Kidney (tissue), 14 donors: Measurements from ENCODE around the gene LRRC55. TPM values are rescaled to one million over a fixed set of nuclear protein-coding genes. Genes with fewer than 3 reads are reported as not detected.

Experiments used
- DNase-seq, 5 donors: peaks; one replicate each; pipeline ENCODE4 v3.0.0-alpha.2; 2013 to 2020
- FAIRE-seq: peaks from 2 replicates; lab custom pipeline; 2012; peaks lifted over from hg19 to GRCh38; lab: Jason Lieb, UNC
- H3K27ac ChIP-seq, 2 donors: one replicate each; pipeline ENCODE4 v1.7.0; 2013; ENCODE audit warnings: low read depth in 2 of 2, low read length in 2 of 2, inconsistent platforms in 1 of 2
- H3K27me3 ChIP-seq: one replicate; pipeline ENCODE4 v1.7.1; 2013; ENCODE audit warnings: low read length, inconsistent platforms; ENCODE audit not compliant: control insufficient read depth, insufficient read depth
- H3K36me3 ChIP-seq, 3 donors: one replicate each; pipeline versions ENCODE4 v1.7.0 to v1.7.1; 2013; ENCODE audit warnings: low read length in 3 of 3, control low read depth in 1 of 3, inconsistent platforms in 1 of 3; ENCODE audit not compliant: insufficient read depth in 3 of 3, control insufficient read depth in 2 of 3
- H3K4me1 ChIP-seq, 3 donors: one replicate each; pipeline versions ENCODE4 v1.7.0 to v1.7.1; 2013; ENCODE audit warnings: low read length in 3 of 3, inconsistent platforms in 1 of 3, low read depth in 1 of 3; ENCODE audit not compliant: control insufficient read depth in 2 of 3, insufficient read depth in 2 of 3
- H3K4me3 ChIP-seq, 3 donors: one replicate each; pipeline versions ENCODE4 v1.7.0 to v1.8.1; 2013; ENCODE audit warnings: low read length in 3 of 3, control low read depth in 1 of 3, inconsistent platforms in 1 of 3
- H3K9ac ChIP-seq, 3 donors: one replicate each; pipeline versions ENCODE4 v1.7.0 to v1.7.1; 2013; ENCODE audit warnings: low read length in 3 of 3, control low read depth in 1 of 3, inconsistent platforms in 1 of 3
- H3K9me3 ChIP-seq, 3 donors: one replicate each; pipeline versions ENCODE4 v1.7.0 to v1.7.1; 2013; ENCODE audit warnings: low read length in 3 of 3, control low read depth in 1 of 3, inconsistent platforms in 1 of 3; ENCODE audit not compliant: control insufficient read depth in 2 of 3, insufficient read depth in 1 of 3
- CTCF ChIP-seq: IDR thresholded peaks from 3 replicates; pipeline ENCODE4 v1.5.1; 2012; ENCODE audit warnings: mild to moderate bottlenecking, moderate library complexity, borderline replicate concordance; ENCODE audit not compliant: insufficient read depth; ENCODE audit errors: extremely low read depth
- intact Hi-C: fragments of 100-400 bp; cut with DNase I; formaldehyde crosslinking; loops from one replicate; pipeline ENCODE4 v1.11.1; 2022
- polyA plus RNA-seq: library from polyadenylated mRNA; stranded (reverse); fragments of 350-450 nt; fragmentation: Illumina TruSeq; extraction: RNeasy Lipid Tissue Mini Kit (QIAGEN cat#74804); gene quantifications from one replicate; pipeline ENCODE4 v1.2.3, GENCODE V29; 2014; ENCODE audit warnings: low read depth, low replicate concordance; ENCODE audit not compliant: insufficient read depth
- total RNA-seq: library from RNA; stranded (reverse); fragmentation: NEBNext Ultra II Directional; extraction: Animal tissue kit (Norgen Biotek cat#: 25700); gene quantifications from one replicate; pipeline ENCODE4 v1.2.1, GENCODE V29; 2021
- donor health status: control.
- donor health status: control.
- donor health status: control.
- donor health status: control.
- donor health status: control.
- donor health status: DM: yes; HTN: yes; CAD: no.
- donor health status: Normal renal cell carcinoma (clear cell type).

The LRRC55 gene
- total and polyA plus RNA-seq, 2 donors from 2014 or later: 0.09 TPM; not detected in 1

- DNase-seq (peak in 1 of 5 donors; percentile 4), FAIRE-seq (no peak)
- Histone ChIP-seq H3K36me3 (no peaks in the 10 kb centered on the region), H3K9me3 (no peaks in the 10 kb centered on the region), H3K4me3 (no peak overlapping the region), H3K4me1 (no peaks in the 10 kb centered on the region), H3K9ac (no peak overlapping the region), H3K27me3 (no peaks in the 10 kb centered on the region), H3K27ac (no peak overlapping the region)
- intact Hi-C loops: no loop called here
- TF ChIP-seq CTCF: no peak
These were observed 20.4 kb upstream of the LRRC55 start for GRCh38 chr11:57161351-57161750.

- Histone ChIP-seq H3K36me3 (no peaks in the 10 kb centered on the region), H3K4me1 (no peaks in the 10 kb centered on the region), H3K9ac (no peak overlapping the region), H3K27ac (no peak overlapping the region), H3K27me3 (no peaks in the 10 kb centered on the region), H3K9me3 (no peaks in the 10 kb centered on the region), H3K4me3 (no peak overlapping the region)
- no peak for FAIRE-seq
- DNase-seq: no peak
- TF ChIP-seq CTCF: no peak
- intact Hi-C loops: no loop called here
These were observed 19.4 kb upstream of the LRRC55 start for GRCh38 chr11:57162179-57162898.

- H3K4me3 ChIP-seq: no peak overlapping the region
- no peaks in the 10 kb centered on the region for H3K4me1 ChIP-seq
- no peak for TF ChIP-seq CTCF
- FAIRE-seq: no peak
- no peak overlapping the region for H3K9ac ChIP-seq
- H3K27ac ChIP-seq: no peak overlapping the region
- no peaks in the 10 kb centered on the region for H3K27me3 ChIP-seq
- intact Hi-C loops: no loop called here
- DNase-seq: no peak
- no peaks in the 10 kb centered on the region for H3K9me3 ChIP-seq
- no peaks in the 10 kb centered on the region for H3K36me3 ChIP-seq
These were observed 18.4 kb upstream of the LRRC55 start for GRCh38 chr11:57163160-57163868.
